Trophoblast cell (in vitro differentiated cells and primary cell): ENCODE results near the gene RASSF8.

Experiments
- DNase-seq, 2 donors: peaks; one replicate each; pipeline ENCODE4 v3.0.0-alpha.2; 2016
- H2AFZ ChIP-seq: 2 replicates; pipeline ENCODE4 v1.6.1; 2013; ENCODE audit warnings: low read length, moderate library complexity, mild to moderate bottlenecking; ENCODE audit not compliant: insufficient read depth, poor library complexity
- H2AK5ac ChIP-seq: 2 replicates; pipeline ENCODE4 v1.6.1; 2013; ENCODE audit warnings: mild to moderate bottlenecking, low read length
- H2BK120ac ChIP-seq: 2 replicates; pipeline ENCODE4 v1.6.1; 2013; ENCODE audit warnings: low read length, mild to moderate bottlenecking, moderate library complexity; ENCODE audit not compliant: insufficient read depth, poor library complexity
- H2BK12ac ChIP-seq: 2 replicates; pipeline ENCODE4 v1.6.1; 2013; ENCODE audit warnings: mild to moderate bottlenecking, low read length, moderate library complexity
- H2BK5ac ChIP-seq: 2 replicates; pipeline ENCODE4 v1.6.1; 2013; ENCODE audit warnings: low read length, low read depth, moderate library complexity, mild to moderate bottlenecking; ENCODE audit not compliant: poor library complexity
- H3K14ac ChIP-seq: 2 replicates; pipeline ENCODE4 v1.6.1; 2013; ENCODE audit warnings: mild to moderate bottlenecking, low read length
- H3K18ac ChIP-seq: 2 replicates; pipeline ENCODE4 v1.6.1; 2013; ENCODE audit warnings: mild to moderate bottlenecking, low read length
- H3K23ac ChIP-seq: 2 replicates; pipeline ENCODE4 v1.6.1; 2013; ENCODE audit warnings: low read length
- H3K27ac ChIP-seq: 2 replicates; pipeline ENCODE4 v1.5.1; 2013; ENCODE audit warnings: low read depth, mild to moderate bottlenecking, inconsistent platforms, low read length, moderate library complexity
- H3K27me3 ChIP-seq: 2 replicates; pipeline ENCODE4 v1.6.1; 2013; ENCODE audit warnings: inconsistent platforms, mild to moderate bottlenecking, low read length, moderate library complexity; ENCODE audit not compliant: insufficient read depth
- H3K36me3 ChIP-seq, 2 experiments: 1 replicate in 1 of 2; 2 replicates in 1 of 2; pipeline ENCODE4 v1.6.1; 2013; ENCODE audit warnings: low read length in 2 of 2, mild to moderate bottlenecking in 2 of 2, moderate library complexity in 1 of 2; ENCODE audit not compliant: insufficient read depth in 2 of 2, control insufficient read depth in 1 of 2
- H3K4ac ChIP-seq: 2 replicates; pipeline ENCODE4 v1.6.1; 2013; ENCODE audit warnings: low read depth, mild to moderate bottlenecking, low read length, moderate library complexity
- H3K4me1 ChIP-seq, 2 experiments: 1 replicate in 1 of 2; 2 replicates in 1 of 2; pipeline ENCODE4 v1.6.1; 2013; ENCODE audit warnings: low read length in 2 of 2, mild to moderate bottlenecking in 2 of 2, moderate library complexity in 1 of 2; ENCODE audit not compliant: insufficient read depth in 2 of 2, control insufficient read depth in 1 of 2
- H3K4me2 ChIP-seq: 2 replicates; pipeline ENCODE4 v1.6.1; 2013; ENCODE audit warnings: inconsistent platforms, mild to moderate bottlenecking, low read length, moderate library complexity
- H3K4me3 ChIP-seq: 2 replicates; pipeline ENCODE4 v1.5.1; 2013; ENCODE audit warnings: mild to moderate bottlenecking, low read depth, low read length, inconsistent platforms
- H3K79me1 ChIP-seq: one replicate; pipeline ENCODE4 v1.6.1; 2013; ENCODE audit warnings: low read length
- H3K79me2 ChIP-seq: 2 replicates; pipeline ENCODE4 v1.6.1; 2013; ENCODE audit warnings: low read length, mild to moderate bottlenecking; ENCODE audit not compliant: control insufficient read depth, insufficient read depth, poor library complexity
- H3K9ac ChIP-seq: 2 replicates; pipeline ENCODE4 v1.6.1; 2013; ENCODE audit warnings: mild to moderate bottlenecking, low read length
- H3K9me3 ChIP-seq: 2 replicates; pipeline ENCODE4 v1.6.1; 2013; ENCODE audit warnings: low read depth, mild to moderate bottlenecking, control low read depth, inconsistent platforms, low read length; ENCODE audit not compliant: insufficient read depth
- H4K12ac ChIP-seq: 2 replicates; pipeline ENCODE4 v1.6.1; 2013; ENCODE audit warnings: low read depth, mild to moderate bottlenecking, low read length, moderate library complexity
- H4K8ac ChIP-seq: 2 replicates; pipeline ENCODE4 v1.6.1; 2013; ENCODE audit warnings: low read depth, mild to moderate bottlenecking, low read length, moderate library complexity
- H4K91ac ChIP-seq: one replicate; pipeline ENCODE4 v1.6.1; 2013; ENCODE audit warnings: low read depth, mild to moderate bottlenecking, low read length, moderate library complexity
- WGBS: extraction: QIAGEN DNeasy Blood & Tissue Kit; methylation state at CpG from one replicate; pipeline ENCODE4 v1.1.7; 2013; ENCODE audit warnings: missing lambda C conversion rate; ENCODE audit not compliant: insufficient read length, insufficient coverage; ENCODE audit errors: extremely low coverage; 5-methylcytosine and 5-hydroxymethylcytosine counted together

The RASSF8 gene

DNA sequence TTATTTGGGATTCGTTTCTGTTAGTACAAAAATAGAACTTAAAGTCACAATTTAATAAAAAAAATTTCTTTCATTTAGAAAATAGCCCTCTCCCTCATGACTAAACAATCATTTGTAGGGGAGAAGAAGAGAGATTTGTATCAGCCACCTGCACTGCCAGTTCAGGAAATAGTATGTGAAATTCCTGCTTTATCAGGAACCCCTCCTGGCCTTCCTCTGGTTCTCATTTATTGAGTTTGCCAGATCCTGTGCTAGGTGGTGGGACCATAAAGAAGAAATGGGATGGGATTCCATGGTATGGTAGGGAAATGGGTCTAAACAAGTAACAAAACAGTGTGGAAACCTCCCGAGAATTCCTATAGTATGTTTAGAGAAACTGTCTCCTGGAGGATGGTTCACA lies 30.0 kb downstream of the RASSF8 start:
- Histone ChIP-seq H3K36me3 (no peaks in the 10 kb centered on the region), H4K8ac (no peak overlapping the region)

DNA sequence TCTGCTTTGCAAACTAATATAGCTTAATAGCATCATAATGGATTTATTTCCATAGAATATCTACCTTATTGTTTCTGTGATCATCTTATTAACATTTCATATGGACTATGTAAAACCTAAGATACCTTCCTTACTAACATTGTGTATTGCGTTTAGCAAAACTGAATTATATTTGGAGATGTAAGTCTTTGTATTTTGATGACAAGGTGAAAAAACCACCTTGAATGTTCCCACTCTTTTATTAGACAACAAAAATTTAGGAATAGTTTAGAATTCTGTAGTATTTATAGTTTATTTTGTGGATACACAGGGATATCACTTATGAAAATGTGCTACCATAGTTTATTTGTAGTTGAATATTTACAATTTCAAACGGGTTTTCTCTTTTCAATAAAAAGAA lies 32.0 kb downstream of the RASSF8 start:
- H3K18ac ChIP-seq: no peak overlapping the region
- H3K4me3 ChIP-seq: no peak overlapping the region
- no peaks in the 10 kb centered on the region for H3K9me3 ChIP-seq
- no peak overlapping the region for H3K14ac ChIP-seq
- no peak for DNase-seq
- no peaks in the 10 kb centered on the region for H3K4me1 ChIP-seq
- no peak overlapping the region for H3K4ac ChIP-seq
- peaks cover 4% of the 10 kb centered on the region for H3K79me2 ChIP-seq
- H3K27me3 ChIP-seq: no peaks in the 10 kb centered on the region
- H2BK12ac ChIP-seq: no peak overlapping the region
- H4K8ac ChIP-seq: no peak overlapping the region
- no peak overlapping the region for H3K4me2 ChIP-seq
- no peak overlapping the region for H2AFZ ChIP-seq
- no peak overlapping the region for H4K12ac ChIP-seq
- no peaks in the 10 kb centered on the region for H3K36me3 ChIP-seq
- H3K9ac ChIP-seq: no peak overlapping the region
- no CpG with 5 or more reads among the region's 2 CpGs for WGBS
- no peaks in the 10 kb centered on the region for H3K79me1 ChIP-seq
- no peak overlapping the region for H3K23ac ChIP-seq
- H2BK5ac ChIP-seq: no peak overlapping the region
- no peak overlapping the region for H2BK120ac ChIP-seq
- no peak overlapping the region for H2AK5ac ChIP-seq
- no peak overlapping the region for H3K27ac ChIP-seq
- no peak overlapping the region for H4K91ac ChIP-seq

More for the DNA sequence above, 30.0 kb downstream of the RASSF8 start:
- H3K4ac ChIP-seq: no peak overlapping the region
- H3K23ac ChIP-seq: no peak overlapping the region
- no peak overlapping the region for H4K91ac ChIP-seq
- H3K18ac ChIP-seq: no peak overlapping the region
- no peak overlapping the region for H2BK5ac ChIP-seq
- H3K4me1 ChIP-seq: no peaks in the 10 kb centered on the region
- no peak for DNase-seq
- no CpG with 5 or more reads among the region's 2 CpGs for WGBS
- no peaks in the 10 kb centered on the region for H3K27me3 ChIP-seq
- H2BK120ac ChIP-seq: no peak overlapping the region
- no peak overlapping the region for H2AK5ac ChIP-seq
- H3K14ac ChIP-seq: no peak overlapping the region
- no peak overlapping the region for H3K9ac ChIP-seq
- peaks cover 5% of the 10 kb centered on the region for H3K79me2 ChIP-seq
- H3K4me2 ChIP-seq: no peak overlapping the region
- no peak overlapping the region for H3K4me3 ChIP-seq
- H3K27ac ChIP-seq: no peak overlapping the region
- H4K12ac ChIP-seq: no peak overlapping the region
- H3K79me1 ChIP-seq: no peaks in the 10 kb centered on the region
- H3K9me3 ChIP-seq: no peaks in the 10 kb centered on the region
- H2AFZ ChIP-seq: no peak overlapping the region
- H2BK12ac ChIP-seq: no peak overlapping the region

- WGBS: no CpG with 5 or more reads among the region's 4 CpGs
- Histone ChIP-seq H2AFZ (no peak overlapping the region), H3K18ac (no peak overlapping the region), H3K9ac (no peak overlapping the region), H4K91ac (no peak overlapping the region), H3K4ac (no peak overlapping the region), H3K4me3 (no peak overlapping the region), H3K9me3 (no peaks in the 10 kb centered on the region), H2BK12ac (no peak overlapping the region), H3K27ac (no peak overlapping the region), H3K79me2 (peaks cover 2% of the 10 kb centered on the region), H2BK120ac (no peak overlapping the region), H3K4me1 (no peaks in the 10 kb centered on the region), H3K4me2 (no peak overlapping the region), H3K79me1 (no peaks in the 10 kb centered on the region), H3K23ac (no peak overlapping the region), H4K12ac (no peak overlapping the region), H2BK5ac (no peak overlapping the region), H2AK5ac (no peak overlapping the region), H3K27me3 (no peaks in the 10 kb centered on the region), H3K36me3 (no peaks in the 10 kb centered on the region), H3K14ac (no peak overlapping the region), H4K8ac (no peak overlapping the region)
- peak; percentile 48 to 72 for DNase-seq
These were observed 33.7 kb downstream of the RASSF8 start for GRCh38 chr12:25992026-25992782.

GRCh38 chr12:25993901-25994651 lies 35.6 kb downstream of the RASSF8 start:
- H4K12ac ChIP-seq: no peak overlapping the region
- H2BK120ac ChIP-seq: no peak overlapping the region
- H2AK5ac ChIP-seq: no peak overlapping the region
- no peak overlapping the region for H3K4ac ChIP-seq
- no peaks in the 10 kb centered on the region for H3K4me1 ChIP-seq
- H3K4me2 ChIP-seq: no peak overlapping the region
- no peak overlapping the region for H2AFZ ChIP-seq
- H2BK5ac ChIP-seq: no peak overlapping the region
- H4K91ac ChIP-seq: no peak overlapping the region
- no peak overlapping the region for H3K18ac ChIP-seq
- no peak overlapping the region for H3K9ac ChIP-seq
- H3K9me3 ChIP-seq: no peaks in the 10 kb centered on the region
- no peak overlapping the region for H3K23ac ChIP-seq
- DNase-seq: no peak
- H3K14ac ChIP-seq: no peak overlapping the region
- H2BK12ac ChIP-seq: no peak overlapping the region
- H3K79me1 ChIP-seq: no peaks in the 10 kb centered on the region
- peaks cover 2% of the 10 kb centered on the region for H3K79me2 ChIP-seq
- H4K8ac ChIP-seq: no peak overlapping the region
- no peaks in the 10 kb centered on the region for H3K36me3 ChIP-seq
- no peaks in the 10 kb centered on the region for H3K27me3 ChIP-seq
- WGBS: no CpG with 5 or more reads among the region's 3 CpGs
- H3K27ac ChIP-seq: no peak overlapping the region
- H3K4me3 ChIP-seq: no peak overlapping the region
